LHCN-M2 (cell line): ENCODE measurements around the gene KCNQ2. TPM values are rescaled to one million over a fixed set of nuclear protein-coding genes. Genes with fewer than 3 reads are reported as not detected.

Source experiments
- DNase-seq: peaks from one replicate; pipeline ENCODE4 v3.0.0-alpha.2; 2012; ENCODE audit warnings: low read depth
- total RNA-seq: library from RNA; depleted of rRNA; stranded (reverse); fragments of >200 nt; gene quantifications from 2 replicates; pipeline ENCODE4 v1.2.3, GENCODE V29; 2014

KCNQ2 gene
- total RNA-seq, 1 experiment from 2014 or later: not detected

GRCh38 chr20:63369724-63370617 lies 102.5 kb downstream of the KCNQ2 start:
- no peak for DNase-seq

GRCh38 chr20:63369024-63369530 lies 103.4 kb downstream of the KCNQ2 start:
- DNase-seq: no peak

DNA sequence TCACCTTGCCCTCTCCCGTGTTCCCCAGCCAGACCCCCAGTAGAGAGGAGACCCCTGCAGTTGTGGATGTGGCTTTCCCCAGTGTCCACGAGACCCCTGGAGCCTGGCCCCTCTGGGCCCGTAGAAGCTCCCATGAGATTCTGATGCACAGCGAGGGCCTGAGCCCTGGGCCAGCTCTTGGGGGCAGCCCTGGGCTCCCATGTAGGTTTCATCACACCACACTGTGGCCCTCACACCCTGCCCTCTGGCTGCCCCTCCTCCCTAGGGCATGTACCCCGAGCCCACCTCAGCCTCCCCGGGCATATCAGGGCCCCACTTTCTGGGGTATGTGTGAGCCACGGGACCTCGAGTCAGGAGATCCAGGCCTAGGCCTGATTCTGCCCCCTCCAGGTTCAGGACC lies 104.3 kb downstream of the KCNQ2 start:
- no peak for DNase-seq

DNA sequence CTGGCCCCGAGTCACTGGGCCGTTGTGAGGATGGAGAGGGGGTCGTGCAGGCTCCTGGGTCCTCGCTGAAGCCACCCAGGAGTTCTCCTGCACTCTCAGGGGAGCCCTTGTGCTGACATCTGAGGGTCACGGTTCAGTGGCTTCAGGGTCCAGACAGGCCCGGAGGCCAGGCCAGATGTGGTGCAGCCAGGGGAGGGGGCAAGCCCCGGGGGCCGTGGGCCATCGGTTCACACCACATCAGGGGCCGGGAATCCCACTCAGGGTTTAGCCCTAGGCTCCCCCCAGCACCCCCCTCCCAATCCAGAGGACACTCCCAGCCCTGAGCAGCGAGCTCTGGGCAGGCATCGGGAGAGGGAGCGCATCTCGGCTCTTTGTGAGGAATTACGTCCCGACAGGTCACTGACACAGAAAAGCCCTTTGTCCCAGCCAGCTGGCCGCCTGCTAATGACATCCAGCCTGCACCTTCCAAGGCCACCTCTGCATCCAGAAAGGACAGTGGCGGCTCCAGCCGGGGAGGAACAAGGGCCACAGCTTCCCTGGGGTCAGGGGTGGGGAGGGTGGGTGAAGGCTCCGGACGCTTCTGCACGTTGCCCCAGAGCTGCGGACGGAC lies 104.9 kb downstream of the KCNQ2 start:
- no peak for DNase-seq

GRCh38 chr20:63366390-63367365 lies 105.8 kb downstream of the KCNQ2 start:
- DNase-seq: no peak

- DNase-seq: no peak
These were observed 106.7 kb downstream of the KCNQ2 start for GRCh38 chr20:63365601-63366389.

DNA sequence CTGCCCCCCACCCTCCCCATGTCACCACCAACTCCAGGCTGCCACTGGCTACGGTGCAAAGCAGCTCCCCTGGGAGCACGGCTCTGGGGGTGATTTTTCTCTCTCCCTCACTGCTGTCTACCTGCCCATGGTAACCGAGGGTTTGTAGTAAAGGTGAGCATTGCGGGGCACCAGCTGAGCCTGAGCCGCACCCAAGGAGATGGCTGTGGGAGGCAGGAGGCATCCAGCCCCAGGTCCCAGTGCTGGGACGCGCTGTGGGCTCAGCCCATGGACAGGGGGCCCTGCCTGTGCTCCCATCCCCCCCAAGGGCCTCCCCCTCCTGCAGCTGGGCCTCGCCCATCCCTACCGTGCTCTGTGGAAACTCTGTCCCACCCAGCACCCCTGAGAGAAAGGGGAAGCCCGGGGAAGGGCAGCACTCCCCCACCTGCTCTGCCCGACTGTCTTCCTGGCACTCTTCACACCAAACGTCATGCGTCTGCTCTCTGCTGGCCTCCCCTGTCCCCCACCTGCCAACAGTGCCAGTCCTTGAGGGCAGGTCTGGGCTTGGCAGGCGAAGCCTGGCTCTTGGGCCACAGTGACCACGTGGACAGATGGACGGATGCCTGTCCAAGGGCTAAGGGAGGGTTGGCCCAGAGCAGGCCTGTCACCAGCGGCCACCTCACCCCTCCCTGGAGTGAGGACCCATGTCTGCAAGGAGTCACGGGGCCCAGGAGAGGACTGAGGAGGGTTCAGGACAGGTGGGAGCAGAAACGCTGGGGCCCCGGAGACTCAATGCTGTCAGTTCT lies 107.5 kb downstream of the KCNQ2 start:
- DNase-seq: no peak

DNA sequence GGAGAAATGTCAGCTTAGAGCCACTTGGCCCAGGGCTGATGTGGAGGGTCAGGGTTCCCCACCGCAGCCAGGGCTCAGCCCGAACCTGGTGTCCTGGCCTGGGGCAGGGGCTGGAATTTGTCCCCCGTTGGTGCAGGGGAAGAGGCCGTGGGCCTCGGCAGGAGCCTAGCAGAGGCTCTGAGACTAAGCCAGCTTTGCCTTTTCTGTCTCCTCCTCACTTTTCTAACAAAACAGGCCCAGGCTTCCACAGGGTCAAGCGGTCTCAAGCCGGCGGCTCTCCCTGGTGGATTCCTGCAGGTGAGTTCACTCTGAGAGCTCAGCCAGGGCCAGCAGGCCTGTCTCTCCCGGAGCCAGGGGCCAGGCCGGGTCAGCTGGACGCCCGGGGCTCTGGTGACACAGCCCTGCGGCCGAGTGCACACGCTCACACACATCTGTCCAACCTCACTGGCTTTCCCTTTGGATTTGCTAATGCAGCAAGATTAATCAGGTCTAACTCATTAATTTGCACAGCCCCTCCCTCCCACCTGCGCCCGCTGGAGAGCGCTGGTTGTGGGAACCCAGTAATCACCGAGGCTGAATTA lies 108.4 kb downstream of the KCNQ2 start:
- DNase-seq: no peak

- no peak for DNase-seq
These were observed 109.2 kb downstream of the KCNQ2 start for GRCh38 chr20:63363013-63363957.

DNA sequence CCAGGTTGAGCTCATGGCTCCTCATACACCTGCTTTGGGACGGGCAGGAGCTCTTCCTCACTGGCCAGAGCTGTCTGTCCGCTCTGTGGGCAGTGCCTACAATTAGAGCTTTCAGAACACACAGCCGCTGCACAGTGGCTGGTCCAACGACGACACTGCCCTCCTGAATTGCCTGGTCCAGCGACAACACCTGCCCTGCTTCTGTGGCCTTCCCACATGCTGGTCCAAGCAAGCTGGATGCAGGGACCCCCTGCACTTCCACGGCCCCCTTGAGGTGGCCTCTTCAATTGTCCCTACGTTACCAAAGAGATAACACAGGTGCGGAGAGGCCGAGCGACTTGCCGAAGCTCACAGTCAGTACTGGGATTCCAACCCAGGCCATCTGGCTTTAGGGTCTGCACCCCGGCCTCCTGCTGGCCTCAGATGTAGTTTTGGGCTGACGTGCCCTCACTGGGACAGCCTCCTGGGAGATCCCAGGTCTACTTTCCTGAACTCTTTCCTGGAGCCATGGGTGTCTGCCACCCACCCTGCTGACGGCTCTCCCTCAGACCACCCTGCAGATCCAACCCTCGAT lies 109.9 kb downstream of the KCNQ2 start:
- no peak for DNase-seq

- no peak for DNase-seq
These were observed 110.7 kb downstream of the KCNQ2 start for GRCh38 chr20:63361519-63362435.

- DNase-seq: no peak
These were observed 111.5 kb downstream of the KCNQ2 start, which contains the start of gene CHRNA4 for GRCh38 chr20:63360850-63361518. Gene CHRNA4, minus strand, starts transcription at chr20:63361349. Its CDS starts 184 bp downstream, at chr20:63361165.

DNA sequence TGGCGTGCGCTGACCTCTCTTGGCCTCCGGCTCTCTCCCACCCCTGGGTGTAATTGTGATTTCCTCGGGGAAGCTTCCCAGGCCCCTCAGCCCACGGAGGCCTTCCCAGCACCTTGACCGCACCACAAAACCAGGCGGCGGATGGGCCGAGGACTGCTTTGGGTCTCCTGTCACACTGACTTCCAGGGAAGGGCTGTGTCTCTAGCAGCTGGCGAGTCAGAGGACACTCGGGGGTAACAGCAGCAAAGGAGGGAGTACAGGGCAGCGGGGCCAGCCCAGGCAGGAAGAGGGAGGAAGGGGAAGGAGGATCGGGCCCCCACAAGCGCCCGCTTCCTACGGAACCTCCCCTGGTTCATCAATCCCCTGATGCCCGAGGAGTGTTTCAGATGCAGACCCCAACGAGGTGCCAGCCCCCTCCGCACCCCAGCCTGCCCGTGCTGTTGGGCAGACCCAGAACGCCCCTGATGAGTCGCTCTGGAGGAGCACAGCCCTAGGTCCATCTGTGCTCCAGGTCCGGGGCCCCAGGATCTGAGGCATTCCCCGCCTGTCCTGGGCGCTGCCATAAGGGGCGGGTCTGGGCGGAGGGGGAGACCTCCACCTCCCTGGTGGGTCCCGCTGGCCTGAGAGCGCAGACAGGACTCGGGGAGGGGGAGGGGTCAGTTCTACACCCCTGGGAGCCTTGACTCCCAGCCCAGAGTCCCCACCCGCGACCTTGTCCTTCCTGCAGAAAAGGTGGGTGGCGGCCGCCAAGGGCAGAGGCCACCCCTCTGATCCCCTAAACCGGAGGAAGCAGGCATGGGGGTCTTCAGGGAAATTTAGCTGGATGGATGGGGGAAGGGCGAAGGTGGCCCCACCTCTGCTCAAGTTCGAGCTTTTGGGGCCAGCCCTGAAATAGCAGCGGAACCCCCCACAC lies 112.3 kb downstream of the KCNQ2 start:
- no peak for DNase-seq

GRCh38 chr20:63359164-63359934 lies 113.1 kb downstream of the KCNQ2 start:
- no peak for DNase-seq
